NCI-H2171 (cell line): Measurements from ENCODE around the gene ZDHHC13.
A peak's percentile ranks its signal among the peaks of the same experiment; 100 is the strongest.
"Not testable (repeated sequence)": the region's sequence is repeated elsewhere in the genome, so short reads cannot be mapped to it uniquely, and the experiment has no call there.

Experiments
- DNase-seq: peaks from one replicate; lab custom pipeline; 2025; lab: John Stamatoyannopoulos, UW

ZDHHC13 gene

GRCh38 chr11:19100885-19101284 is 16.1 kb upstream of the ZDHHC13 start:
- DNase-seq = no peak

- no peak for DNase-seq
Measured at GRCh38 chr11:19101796-19102520, 15.0 kb upstream of the ZDHHC13 start.

GRCh38 chr11:19102521-19102900 is 14.5 kb upstream of the ZDHHC13 start:
- no peak for DNase-seq

GRCh38 chr11:19105011-19105410 is 12.0 kb upstream of the ZDHHC13 start:
- no peak for DNase-seq

- no peak for DNase-seq
Measured at GRCh38 chr11:19107125-19107524, 9.8 kb upstream of the ZDHHC13 start.

- DNase-seq = no peak
Measured at GRCh38 chr11:19110295-19110694, 6.7 kb upstream of the ZDHHC13 start.

- DNase-seq = no peak
Measured at GRCh38 chr11:19111809-19112208, 5.2 kb upstream of the ZDHHC13 start.

- no peak for DNase-seq
Measured at GRCh38 chr11:19116276-19116970, 545 bp upstream of the ZDHHC13 start.

- DNase-seq = no peak
Measured at GRCh38 chr11:19117760-19118097, 761 bp downstream of the ZDHHC13 start.

GRCh38 chr11:19121646-19122045 is 4.7 kb downstream of the ZDHHC13 start:
- no peak for DNase-seq

GRCh38 chr11:19122960-19123615 is 6.1 kb downstream of the ZDHHC13 start:
- DNase-seq = no peak

GRCh38 chr11:19126562-19127325 is 9.8 kb downstream of the ZDHHC13 start:
- not testable (repeated sequence) for DNase-seq

GRCh38 chr11:19134004-19134403 is 17.0 kb downstream of the ZDHHC13 start:
- no peak for DNase-seq

- not testable (repeated sequence) for DNase-seq
Measured at GRCh38 chr11:19136884-19137283, 19.9 kb downstream of the ZDHHC13 start.

GRCh38 chr11:19145319-19145718 is 28.4 kb downstream of the ZDHHC13 start:
- DNase-seq = no peak

GRCh38 chr11:19156892-19157291 is 39.9 kb downstream of the ZDHHC13 start:
- no peak for DNase-seq

GRCh38 chr11:19160847-19161246 is 43.9 kb downstream of the ZDHHC13 start:
- no peak for DNase-seq

GRCh38 chr11:19161651-19162050 is 44.7 kb downstream of the ZDHHC13 start:
- no peak for DNase-seq

- DNase-seq = no peak
Measured at GRCh38 chr11:19162951-19163505, 46.1 kb downstream of the ZDHHC13 start.

GRCh38 chr11:19163617-19164016 is 46.6 kb downstream of the ZDHHC13 start:
- DNase-seq = no peak

- DNase-seq = peak; percentile 21
Measured at GRCh38 chr11:19164230-19164855, 47.4 kb downstream of the ZDHHC13 start.

GRCh38 chr11:19164881-19165280 is 47.9 kb downstream of the ZDHHC13 start:
- no peak for DNase-seq
